SU-DHL-6 (cell line): Measurements from ENCODE around the gene BAK1.

Source experiments
- CTCF ChIP-seq: fragments of 200-600 bp; sonication (generic); IDR thresholded peaks from one replicate; pipeline ENCODE4 v1.5.1; 2017; ENCODE audit warnings: antibody characterized with exemption, mild to moderate bottlenecking, low read length, moderate library complexity; ENCODE audit not compliant: insufficient read depth, poor library complexity, severe bottlenecking
- EZH2phosphoT487 ChIP-seq: fragments of 200-600 bp; sonication (generic), shearing (Covaris generic); conservative IDR thresholded peaks from 2 replicates; pipeline ENCODE4 v1.6.1; 2018; ENCODE audit warnings: mild to moderate bottlenecking, antibody characterized with exemption, low read length, moderate library complexity, mixed read lengths

- TF ChIP-seq CTCF = no peak
- TF ChIP-seq EZH2phosphoT487 = no peak
Observed at GRCh38 chr6:33577106-33577535, 3.0 kb downstream of the BAK1 start.
